Small intestine (tissue), 7 donors: ENCODE data around the gene SLC12A9. TPM values are rescaled to one million over a fixed set of nuclear protein-coding genes. Genes with fewer than 3 reads are reported as not detected.
A peak's percentile ranks its signal among the peaks of the same experiment; 100 is the strongest.

Experiments used
- DNase-seq, 2 donors: peaks; one replicate each; pipeline versions ENCODE4 v3.0.0 to v3.0.0-alpha.2; 2013
- FAIRE-seq: peaks from 2 replicates; lab custom pipeline; 2012; peaks lifted over from hg19 to GRCh38; lab: Jason Lieb, UNC
- H3K27ac ChIP-seq, 3 donors: one replicate each; pipeline ENCODE4 v1.5.1; 2013; ENCODE audit warnings: low read length in 2 of 3, mild to moderate bottlenecking in 2 of 3, control low read depth in 1 of 3, inconsistent platforms in 1 of 3, low read depth in 1 of 3, moderate library complexity in 1 of 3
- H3K27me3 ChIP-seq, 3 donors: one replicate each; pipeline ENCODE4 v1.6.1; 2013; ENCODE audit warnings: low read length in 3 of 3, inconsistent platforms in 1 of 3; ENCODE audit not compliant: control insufficient read depth in 3 of 3, insufficient read depth in 3 of 3
- H3K36me3 ChIP-seq, 3 donors: one replicate each; pipeline ENCODE4 v1.6.1; 2013; ENCODE audit warnings: low read length in 3 of 3, inconsistent platforms in 1 of 3, low read depth in 1 of 3, mild to moderate bottlenecking in 1 of 3, moderate library complexity in 1 of 3; ENCODE audit not compliant: control insufficient read depth in 3 of 3, insufficient read depth in 2 of 3
- H3K4me1 ChIP-seq, 3 donors: one replicate each; pipeline ENCODE4 v1.6.1; 2013; ENCODE audit warnings: low read length in 2 of 3, inconsistent platforms in 1 of 3, low read depth in 1 of 3, mild to moderate bottlenecking in 1 of 3, moderate library complexity in 1 of 3; ENCODE audit not compliant: control insufficient read depth in 3 of 3, insufficient read depth in 2 of 3
- H3K4me3 ChIP-seq, 3 donors: one replicate each; pipeline ENCODE4 v1.5.1; 2013; ENCODE audit warnings: low read length in 3 of 3, control low read depth in 1 of 3, inconsistent platforms in 1 of 3, low read depth in 1 of 3, mild to moderate bottlenecking in 1 of 3, moderate library complexity in 1 of 3
- H3K9me3 ChIP-seq, 2 donors: one replicate each; pipeline ENCODE4 v1.6.1; 2013; ENCODE audit warnings: low read depth in 1 of 2, low read length in 1 of 2; ENCODE audit not compliant: control insufficient read depth in 2 of 2, insufficient read depth in 1 of 2
- WGBS, 3 donors: extraction: QIAGEN DNeasy Blood & Tissue Kit; methylation state at CpG; one replicate each; pipeline ENCODE4 v1.1.7; 2013; 5-methylcytosine and 5-hydroxymethylcytosine counted together
- polyA plus RNA-seq, 4 donors: library from polyadenylated mRNA; stranded (reverse) in 3 of 4; unstranded in 1 of 4; fragments of 200-250 nt in 3 of 4; fragments of 120-200 nt in 1 of 4; gene quantifications; one replicate each; pipeline versions ENCODE4 v1.2.1 to v1.2.3, GENCODE V29; 2013
- donor health status: healthy with polysubstance abuse.
- donor health status: control.
- donor health status: control.
- donor health status: Bipolar disorder and iron deficiency.
- donor health status: healthy.

The SLC12A9 gene
- polyA plus RNA-seq, 4 donors: 10.5 to 28.8 (median 19.5) TPM

- Histone ChIP-seq H3K36me3 (peaks cover 0 to 67% (median 0%) of the 10 kb centered on the region in 3 donors), H3K4me1 (peaks cover 0 to 9% (median 0%) of the 10 kb centered on the region in 3 donors), H3K27ac (no peak overlapping the region), H3K27me3 (no peaks in the 10 kb centered on the region), H3K4me3 (no peak overlapping the region), H3K9me3 (no peaks in the 10 kb centered on the region)
- no peak for FAIRE-seq
- WGBS, 3 donors: 92 to 95% (median 92%) methylated on average over 39 to 43 of the region's 43 CpGs
- no peak for DNase-seq
Measured at GRCh38 chr7:100822236-100823139, 30.0 kb upstream of the SLC12A9 start.

- Histone ChIP-seq H3K4me3 (no peak overlapping the region), H3K9me3 (no peaks in the 10 kb centered on the region), H3K27ac (no peak overlapping the region), H3K27me3 (no peaks in the 10 kb centered on the region), H3K4me1 (peaks cover 0 to 9% (median 0%) of the 10 kb centered on the region in 3 donors), H3K36me3 (peaks cover 0 to 63% (median 0%) of the 10 kb centered on the region in 3 donors)
- WGBS, 3 donors: 69 to 82% (median 79%) methylated on average over 7 of the region's 7 CpGs
- FAIRE-seq (no peak), DNase-seq (no peak)
Measured at GRCh38 chr7:100823140-100823525, 29.4 kb upstream of the SLC12A9 start.

GRCh38 chr7:100823534-100823933 is 29.0 kb upstream of the SLC12A9 start:
- no peak for FAIRE-seq
- Histone ChIP-seq H3K36me3 (peaks cover 0 to 59% (median 0%) of the 10 kb centered on the region in 3 donors), H3K27me3 (no peaks in the 10 kb centered on the region), H3K4me3 (no peak overlapping the region), H3K9me3 (no peaks in the 10 kb centered on the region), H3K27ac (no peak overlapping the region), H3K4me1 (peaks cover 0 to 11% (median 0%) of the 10 kb centered on the region in 3 donors)
- WGBS, 3 donors: 92 to 96% (median 92%) methylated on average over 26 to 31 of the region's 31 CpGs
- no peak for DNase-seq

- WGBS, 3 donors: 34 to 44% (median 40%) methylated on average over 18 of the region's 18 CpGs
- H3K27ac ChIP-seq: no peak overlapping the region
- no peaks in the 10 kb centered on the region for H3K27me3 ChIP-seq
- peaks cover 0 to 14% (median 0%) of the 10 kb centered on the region in 3 donors for H3K4me1 ChIP-seq
- peaks cover 0 to 48% (median 0%) of the 10 kb centered on the region in 3 donors for H3K36me3 ChIP-seq
- DNase-seq: no peak
- H3K9me3 ChIP-seq: no peaks in the 10 kb centered on the region
- FAIRE-seq: no peak
- H3K4me3 ChIP-seq: no peak overlapping the region
Measured at GRCh38 chr7:100824499-100825214, 27.9 kb upstream of the SLC12A9 start.

GRCh38 chr7:100825215-100825671 is 27.3 kb upstream of the SLC12A9 start:
- H3K36me3 ChIP-seq: peaks cover 0 to 42% (median 0%) of the 10 kb centered on the region in 3 donors
- H3K4me3 ChIP-seq: peak overlapping the region in 2 of 3 donors; percentile 13 to 76
- no peaks in the 10 kb centered on the region for H3K27me3 ChIP-seq
- FAIRE-seq (no peak), DNase-seq (peak; percentile 24 to 35)
- 14 to 36% (median 23%) methylated on average over 15 to 16 of the region's 16 CpGs for WGBS, 3 donors
- H3K27ac ChIP-seq: peak overlapping the region in 2 of 3 donors; percentile 5 to 12
- H3K9me3 ChIP-seq: no peaks in the 10 kb centered on the region
- peaks cover 0 to 14% (median 0%) of the 10 kb centered on the region in 3 donors for H3K4me1 ChIP-seq

GRCh38 chr7:100825751-100826513 is 26.6 kb upstream of the SLC12A9 start:
- H3K27ac ChIP-seq: peak overlapping the region; percentile 5 to 68 (median 12)
- WGBS, 3 donors: 5 to 13% (median 13%) methylated on average over 16 to 17 of the region's 17 CpGs
- H3K27me3 ChIP-seq: no peaks in the 10 kb centered on the region

GRCh38 chr7:100826514-100827329 is 25.8 kb upstream of the SLC12A9 start:
- peak overlapping the region; percentile 64 to 78 (median 70) for H3K4me3 ChIP-seq
- 0 to 2% (median 1%) methylated on average over 64 to 71 of the region's 71 CpGs for WGBS, 3 donors
- H3K27ac ChIP-seq: peak overlapping the region in 2 of 3 donors; percentile 12 to 68
- peaks cover 0 to 31% (median 0%) of the 10 kb centered on the region in 3 donors for H3K36me3 ChIP-seq
- peaks cover 0 to 17% (median 0%) of the 10 kb centered on the region in 3 donors for H3K4me1 ChIP-seq
- DNase-seq (peak in 1 of 2 donors; percentile 11), FAIRE-seq (no peak)
- H3K27me3 ChIP-seq: no peaks in the 10 kb centered on the region
- H3K9me3 ChIP-seq: no peaks in the 10 kb centered on the region

More at GRCh38 chr7:100825751-100826513, 26.6 kb upstream of the SLC12A9 start:
- Histone ChIP-seq H3K36me3 (peaks cover 0 to 36% (median 0%) of the 10 kb centered on the region in 3 donors), H3K4me1 (peaks cover 0 to 14% (median 0%) of the 10 kb centered on the region in 3 donors), H3K9me3 (no peaks in the 10 kb centered on the region), H3K4me3 (peak overlapping the region; percentile 64 to 76 (median 70))
- FAIRE-seq: no peak
- DNase-seq: peak; percentile 43 to 60
